ENCODE results near the gene CREB3L2.
A peak's percentile ranks its signal among the peaks of the same experiment; 100 is the strongest.

Gene CREB3L2

DNA sequence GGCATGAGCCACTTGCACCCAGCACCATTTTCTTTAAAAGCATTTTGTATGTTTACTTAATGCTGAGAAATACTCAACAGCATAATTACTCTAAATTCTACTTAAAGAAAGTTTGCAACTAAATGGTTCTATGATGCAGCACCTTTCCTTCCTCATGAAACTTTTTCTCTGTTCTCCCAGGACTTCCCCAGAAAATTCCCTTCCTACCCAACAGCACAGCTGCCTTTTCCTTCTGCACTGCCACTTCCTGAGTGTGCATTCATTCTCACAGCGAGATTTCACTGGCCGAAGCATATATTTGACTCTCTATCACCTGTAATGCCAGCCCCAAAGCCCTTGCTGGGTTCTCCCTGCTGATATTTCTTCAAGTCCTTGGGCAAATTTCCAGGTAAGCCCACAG lies 113.6 kb downstream of the CREB3L2 start:
- H3K9me3 ChIP-seq (ENCODE audit: control insufficient read depth in 1 of 2, low read length in 2 of 2), result no peaks in the 10 kb centered on the region
- H3K36me3 ChIP-seq (ENCODE audit: control insufficient read depth in 1 of 2, insufficient read depth in 2 of 2, low read length in 2 of 2), result peaks cover 20 to 22% of the 10 kb centered on the region in 2 donors
- no peaks in the 10 kb centered on the region for H3K4me1 ChIP-seq (ENCODE audit: control insufficient read depth in 1 of 2, insufficient read depth in 2 of 2, low read length in 2 of 2)
- H3K27me3 ChIP-seq (ENCODE audit: low read depth, low read length), result no peaks in the 10 kb centered on the region
- no peak overlapping the region for H3K27ac ChIP-seq (ENCODE audit: low read length)
- no peak overlapping the region for H3K4me3 ChIP-seq (ENCODE audit: low read depth in 1 of 2, low read length in 2 of 2)

DNA sequence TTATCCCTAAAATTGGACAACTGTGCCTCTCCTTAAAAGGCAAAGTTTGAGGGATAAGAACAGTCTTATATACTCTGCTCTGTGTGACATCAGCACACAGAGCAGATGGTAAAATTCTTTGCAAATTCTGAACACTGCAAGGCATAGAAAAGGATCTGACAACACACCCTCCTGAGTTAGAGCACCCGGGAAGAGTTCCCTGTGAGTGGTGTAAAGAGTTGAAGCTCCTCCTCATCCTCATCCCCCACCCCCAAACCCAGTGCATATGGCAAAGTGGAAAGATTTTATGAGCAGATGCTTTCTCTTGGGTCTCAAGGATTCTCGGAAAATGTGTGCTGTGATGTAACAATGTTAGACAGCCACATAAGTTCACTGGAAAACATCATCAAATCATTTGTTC lies 115.1 kb downstream of the CREB3L2 start:
- Histone ChIP-seq H3K27ac (ENCODE audit: low read length) (no peak overlapping the region), H3K9me3 (ENCODE audit: control insufficient read depth in 1 of 2, low read length in 2 of 2) (peaks cover 0 to 6% of the 10 kb centered on the region in 2 donors), H3K4me1 (ENCODE audit: control insufficient read depth in 1 of 2, insufficient read depth in 2 of 2, low read length in 2 of 2) (no peaks in the 10 kb centered on the region)

DNA sequence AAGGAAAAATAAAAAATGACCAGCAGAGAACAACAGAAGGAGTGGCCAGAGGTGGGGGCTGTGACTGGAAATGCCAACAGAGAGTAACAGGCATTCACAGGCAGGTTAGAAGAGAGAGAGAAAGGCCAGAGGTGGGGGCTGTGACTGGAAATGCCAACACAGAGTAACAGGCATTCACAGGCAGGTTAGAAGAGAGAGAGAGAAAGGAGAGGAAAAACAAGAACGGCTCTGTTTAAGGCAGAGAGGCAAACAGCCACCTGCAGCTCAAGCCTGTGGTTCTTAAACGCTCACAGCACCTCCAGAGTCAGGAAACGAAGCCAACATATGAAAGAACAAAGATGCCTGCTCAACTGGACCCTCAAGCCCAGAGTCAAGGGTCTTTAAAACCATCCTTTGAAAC lies 115.6 kb downstream of the CREB3L2 start:
- H3K36me3 ChIP-seq (ENCODE audit: control insufficient read depth in 1 of 2, insufficient read depth in 2 of 2, low read length in 2 of 2), result peaks cover 39 to 41% of the 10 kb centered on the region in 2 donors

More for the DNA sequence above, 115.1 kb downstream of the CREB3L2 start:
- Histone ChIP-seq H3K36me3 (ENCODE audit: control insufficient read depth in 1 of 2, insufficient read depth in 2 of 2, low read length in 2 of 2) (peaks cover 35 to 37% of the 10 kb centered on the region in 2 donors), H3K4me3 (ENCODE audit: low read depth in 1 of 2, low read length in 2 of 2) (no peak overlapping the region), H3K27me3 (ENCODE audit: low read depth, low read length) (no peaks in the 10 kb centered on the region)

DNA sequence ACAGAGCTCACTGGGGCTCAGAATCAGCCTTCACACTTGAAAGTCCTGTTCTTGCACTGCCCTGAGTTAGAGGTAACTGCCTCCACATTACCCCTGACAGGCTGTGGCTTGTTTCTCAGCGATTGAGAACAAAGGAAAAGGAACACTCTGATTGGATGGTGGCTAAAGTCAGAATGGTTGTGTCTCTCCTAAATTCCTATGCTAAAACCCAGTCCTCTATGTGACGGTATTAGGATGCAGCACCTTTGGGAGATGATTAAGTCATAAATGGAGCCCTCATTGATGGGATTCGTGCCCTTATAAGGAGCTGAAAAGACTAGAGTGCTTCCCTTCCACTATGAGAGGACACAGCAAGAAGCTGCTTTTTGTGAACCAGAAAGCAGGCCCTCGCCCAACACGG lies 116.2 kb downstream of the CREB3L2 start:
- Histone ChIP-seq H3K4me3 (ENCODE audit: low read depth in 1 of 2, low read length in 2 of 2) (no peak overlapping the region), H3K4me1 (ENCODE audit: control insufficient read depth in 1 of 2, insufficient read depth in 2 of 2, low read length in 2 of 2) (no peaks in the 10 kb centered on the region), H3K9me3 (ENCODE audit: control insufficient read depth in 1 of 2, low read length in 2 of 2) (peaks cover 0 to 6% of the 10 kb centered on the region in 2 donors), H3K27me3 (ENCODE audit: low read depth, low read length) (no peaks in the 10 kb centered on the region), H3K36me3 (ENCODE audit: control insufficient read depth in 1 of 2, insufficient read depth in 2 of 2, low read length in 2 of 2) (peaks cover 45 to 46% of the 10 kb centered on the region in 2 donors), H3K27ac (ENCODE audit: low read length) (peak overlapping the region; percentile 10)

More for the DNA sequence above, 115.6 kb downstream of the CREB3L2 start:
- no peak overlapping the region for H3K4me3 ChIP-seq (ENCODE audit: low read depth in 1 of 2, low read length in 2 of 2)
- H3K27ac ChIP-seq (ENCODE audit: low read length), result peak overlapping the region; percentile 10
- peaks cover 0 to 6% of the 10 kb centered on the region in 2 donors for H3K9me3 ChIP-seq (ENCODE audit: control insufficient read depth in 1 of 2, low read length in 2 of 2)
- H3K4me1 ChIP-seq (ENCODE audit: control insufficient read depth in 1 of 2, insufficient read depth in 2 of 2, low read length in 2 of 2), result no peaks in the 10 kb centered on the region
- H3K27me3 ChIP-seq (ENCODE audit: low read depth, low read length), result no peaks in the 10 kb centered on the region

DNA sequence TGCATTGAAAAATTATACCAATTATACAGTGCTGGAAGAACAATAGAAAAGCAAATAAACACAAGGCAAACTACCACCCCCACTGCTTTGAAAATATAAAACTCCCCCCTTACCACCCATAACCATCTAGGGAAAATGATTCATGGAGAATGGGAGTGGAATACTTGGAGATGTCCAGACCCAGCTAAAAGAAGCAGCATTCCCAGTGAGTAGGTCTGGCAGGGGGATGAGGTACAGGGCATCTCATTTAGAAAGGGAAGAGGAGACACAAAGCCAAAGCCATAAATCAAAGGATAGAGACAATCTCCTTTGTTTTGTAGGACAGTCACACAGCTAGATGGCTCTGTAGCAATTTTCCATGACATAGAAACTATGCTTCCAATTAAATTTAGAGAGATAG lies 119.1 kb downstream of the CREB3L2 start:
- Histone ChIP-seq H3K4me1 (ENCODE audit: control insufficient read depth in 1 of 2, insufficient read depth in 2 of 2, low read length in 2 of 2) (peaks cover 0 to 19% of the 10 kb centered on the region in 2 donors), H3K36me3 (ENCODE audit: control insufficient read depth in 1 of 2, insufficient read depth in 2 of 2, low read length in 2 of 2) (peaks cover 53 to 57% of the 10 kb centered on the region in 2 donors), H3K27me3 (ENCODE audit: low read depth, low read length) (no peaks in the 10 kb centered on the region), H3K27ac (ENCODE audit: low read length) (no peak overlapping the region), H3K9me3 (ENCODE audit: control insufficient read depth in 1 of 2, low read length in 2 of 2) (peaks cover 0 to 6% of the 10 kb centered on the region in 2 donors), H3K4me3 (ENCODE audit: low read depth in 1 of 2, low read length in 2 of 2) (no peak overlapping the region)

DNA sequence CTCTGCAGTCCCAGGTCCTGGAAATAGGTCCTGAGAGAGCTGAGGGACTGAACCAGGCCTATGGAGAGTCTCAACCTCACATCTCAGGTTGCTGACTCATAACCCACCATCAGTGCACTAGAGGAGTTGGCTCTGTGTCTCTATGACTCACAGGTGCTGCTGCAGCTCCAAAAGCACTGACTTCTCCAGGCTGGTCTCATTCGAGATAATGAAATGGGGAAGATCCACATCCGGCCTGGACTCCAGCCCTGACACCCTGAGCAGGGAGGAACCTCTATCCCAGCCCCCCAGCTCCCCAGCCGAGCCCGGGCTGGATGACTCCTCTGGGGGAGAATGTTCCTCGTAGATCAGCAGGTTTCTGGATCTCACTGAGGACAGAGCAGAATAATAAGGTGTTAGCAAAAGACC lies 119.6 kb downstream of the CREB3L2 start:
- Histone ChIP-seq H3K9me3 (ENCODE audit: control insufficient read depth in 1 of 2, low read length in 2 of 2) (peaks cover 0 to 6% of the 10 kb centered on the region in 2 donors), H3K4me1 (ENCODE audit: control insufficient read depth in 1 of 2, insufficient read depth in 2 of 2, low read length in 2 of 2) (peaks cover 0 to 25% of the 10 kb centered on the region in 2 donors), H3K27ac (ENCODE audit: low read length) (no peak overlapping the region), H3K4me3 (ENCODE audit: low read depth in 1 of 2, low read length in 2 of 2) (peak overlapping the region in 1 of 2 donors; percentile 9), H3K27me3 (ENCODE audit: low read depth, low read length) (no peaks in the 10 kb centered on the region), H3K36me3 (ENCODE audit: control insufficient read depth in 1 of 2, insufficient read depth in 2 of 2, low read length in 2 of 2) (peaks cover 53 to 57% of the 10 kb centered on the region in 2 donors)

DNA sequence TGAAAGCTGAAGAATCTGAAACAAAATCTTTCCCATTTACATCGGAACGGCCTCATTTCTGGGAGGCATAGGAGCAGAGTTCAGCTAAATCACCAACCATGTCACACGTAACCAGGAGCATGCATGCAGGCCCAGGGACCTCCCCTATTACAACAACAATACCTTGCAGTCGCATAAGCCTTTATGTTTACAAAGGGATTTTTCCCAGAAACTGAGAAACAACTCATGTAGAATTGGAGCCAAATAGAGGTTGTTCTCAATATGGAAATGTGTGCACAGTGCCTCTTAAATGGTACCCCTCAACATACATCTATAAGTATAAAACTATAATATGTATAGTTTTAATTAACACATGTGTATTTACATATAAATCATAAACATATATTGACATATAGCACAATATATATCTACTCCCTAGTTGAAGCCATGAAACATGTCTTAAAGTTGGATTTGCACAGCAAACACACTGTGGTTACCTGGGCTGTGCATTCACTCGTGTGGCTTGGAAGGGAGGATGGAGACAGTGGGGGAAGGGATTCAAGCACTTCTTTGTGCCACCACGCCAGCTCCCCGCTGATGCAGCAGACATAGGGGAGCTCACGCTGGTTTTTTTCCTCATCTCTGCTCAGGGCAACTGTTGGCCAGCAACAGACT lies 120.2 kb downstream of the CREB3L2 start:
- Histone ChIP-seq H3K27ac (ENCODE audit: low read length) (no peak overlapping the region), H3K4me3 (ENCODE audit: low read depth in 1 of 2, low read length in 2 of 2) (peak overlapping the region in 1 of 2 donors; percentile 9), H3K9me3 (ENCODE audit: control insufficient read depth in 1 of 2, low read length in 2 of 2) (peaks cover 0 to 6% of the 10 kb centered on the region in 2 donors), H3K4me1 (ENCODE audit: control insufficient read depth in 1 of 2, insufficient read depth in 2 of 2, low read length in 2 of 2) (peaks cover 0 to 29% of the 10 kb centered on the region in 2 donors), H3K36me3 (ENCODE audit: control insufficient read depth in 1 of 2, insufficient read depth in 2 of 2, low read length in 2 of 2) (peaks cover 49 to 57% of the 10 kb centered on the region in 2 donors), H3K27me3 (ENCODE audit: low read depth, low read length) (no peaks in the 10 kb centered on the region)

DNA sequence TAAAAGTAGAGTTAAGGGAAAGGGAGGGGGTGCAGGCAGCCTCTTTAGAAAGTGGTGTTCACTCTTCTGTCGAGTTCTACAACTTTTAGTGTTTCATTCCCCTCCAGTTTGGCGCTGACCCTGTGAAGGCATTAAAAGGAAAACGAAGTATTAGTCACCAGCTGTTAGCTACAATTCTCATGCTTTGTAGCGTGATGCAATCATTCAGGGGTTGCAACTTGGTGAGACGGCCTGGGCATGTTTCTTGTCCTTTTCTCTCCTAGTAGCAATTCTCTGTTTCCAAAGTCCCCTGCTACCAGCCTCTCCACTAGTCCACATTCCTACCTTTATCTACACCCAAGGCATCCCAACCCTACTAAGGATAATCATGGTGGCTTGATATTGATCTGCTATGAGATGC lies 121.5 kb downstream of the CREB3L2 start:
- Histone ChIP-seq H3K27ac (ENCODE audit: low read length) (no peak overlapping the region), H3K9me3 (ENCODE audit: control insufficient read depth in 1 of 2, low read length in 2 of 2) (peaks cover 0 to 6% of the 10 kb centered on the region in 2 donors), H3K36me3 (ENCODE audit: control insufficient read depth in 1 of 2, insufficient read depth in 2 of 2, low read length in 2 of 2) (peaks cover 56 to 57% of the 10 kb centered on the region in 2 donors), H3K4me1 (ENCODE audit: control insufficient read depth in 1 of 2, insufficient read depth in 2 of 2, low read length in 2 of 2) (peaks cover 0 to 36% of the 10 kb centered on the region in 2 donors), H3K27me3 (ENCODE audit: low read depth, low read length) (no peaks in the 10 kb centered on the region), H3K4me3 (ENCODE audit: low read depth in 1 of 2, low read length in 2 of 2) (no peak overlapping the region)

DNA sequence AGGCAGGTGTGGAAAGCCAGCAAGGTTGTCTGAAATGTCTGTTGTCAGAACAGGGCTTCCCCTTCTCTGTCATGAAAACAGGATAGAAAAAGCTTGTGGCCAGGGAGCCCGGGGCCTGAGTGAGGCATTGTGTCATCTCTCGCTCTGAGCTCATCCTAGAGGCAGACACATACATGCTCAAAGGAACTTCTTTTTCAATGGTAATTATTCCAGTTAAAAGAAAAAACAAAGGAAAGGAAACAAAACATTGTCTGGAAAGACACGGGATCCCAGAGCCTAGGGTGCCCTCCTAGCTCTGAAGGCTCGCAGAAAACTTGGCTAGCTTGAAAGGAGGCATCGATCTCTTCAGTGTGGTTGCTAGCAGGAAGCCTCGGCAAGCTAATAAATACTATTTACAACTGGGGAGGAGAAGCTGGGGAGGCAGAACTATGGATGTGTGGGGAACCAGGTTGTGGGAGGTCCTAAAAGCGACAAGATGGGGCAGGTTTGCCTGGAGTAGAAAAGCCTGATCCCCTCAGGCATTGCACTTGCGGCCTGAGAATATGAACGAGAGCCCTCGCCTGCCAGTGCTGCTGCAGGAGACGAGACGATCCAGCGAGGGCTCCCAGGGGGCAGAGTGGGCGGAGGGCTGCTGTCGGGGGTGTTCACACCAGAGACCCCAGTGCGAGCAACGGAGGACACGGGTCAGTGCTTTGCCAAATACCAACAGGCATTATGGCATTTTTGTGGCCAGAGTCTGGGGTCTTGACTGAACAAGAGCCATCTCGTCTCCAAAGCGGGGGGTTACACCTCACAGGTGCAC lies 122.3 kb downstream of the CREB3L2 start:
- peak overlapping the region; percentile 27 for H3K27ac ChIP-seq (ENCODE audit: low read length)
- no peak overlapping the region for H3K4me3 ChIP-seq (ENCODE audit: low read depth in 1 of 2, low read length in 2 of 2)
- H3K27me3 ChIP-seq (ENCODE audit: low read depth, low read length), result no peaks in the 10 kb centered on the region
- H3K9me3 ChIP-seq (ENCODE audit: control insufficient read depth in 1 of 2, low read length in 2 of 2), result peaks cover 0 to 6% of the 10 kb centered on the region in 2 donors
- H3K4me1 ChIP-seq (ENCODE audit: control insufficient read depth in 1 of 2, insufficient read depth in 2 of 2, low read length in 2 of 2), result peaks cover 0 to 45% of the 10 kb centered on the region in 2 donors
- peaks cover 49 to 53% of the 10 kb centered on the region in 2 donors for H3K36me3 ChIP-seq (ENCODE audit: control insufficient read depth in 1 of 2, insufficient read depth in 2 of 2, low read length in 2 of 2)

DNA sequence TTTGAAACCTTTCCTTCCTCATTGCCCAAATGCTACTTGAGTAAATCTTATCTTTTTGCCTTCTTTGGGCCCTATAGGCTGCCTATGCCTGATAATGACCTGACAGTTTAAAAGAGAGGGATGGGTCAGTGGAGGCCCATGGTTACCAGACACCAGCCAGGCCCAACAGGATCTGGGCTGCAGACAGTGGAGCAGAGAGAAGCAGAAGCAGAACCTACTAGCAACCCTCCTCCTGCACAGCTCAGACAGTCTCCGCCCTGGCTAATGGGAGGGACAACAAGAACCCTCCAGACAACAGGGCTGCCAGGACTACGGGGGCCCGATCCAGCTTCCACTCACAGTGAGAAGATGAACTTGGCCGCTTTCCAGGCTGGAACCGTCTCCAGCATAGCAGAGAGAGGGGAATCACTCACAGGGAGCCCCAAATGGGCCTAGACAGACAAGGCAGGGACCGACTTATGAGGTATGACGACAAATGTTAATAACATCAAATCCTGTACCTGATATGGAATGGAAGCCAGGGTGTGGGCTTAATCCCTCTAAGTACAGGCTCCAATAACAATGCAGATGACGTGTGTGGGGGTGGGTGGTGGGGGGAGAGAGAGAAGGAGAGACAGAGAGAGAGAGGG lies 123.4 kb downstream of the CREB3L2 start:
- Histone ChIP-seq H3K4me1 (ENCODE audit: control insufficient read depth in 1 of 2, insufficient read depth in 2 of 2, low read length in 2 of 2) (peaks cover 0 to 56% of the 10 kb centered on the region in 2 donors), H3K9me3 (ENCODE audit: control insufficient read depth in 1 of 2, low read length in 2 of 2) (peaks cover 0 to 6% of the 10 kb centered on the region in 2 donors), H3K27ac (ENCODE audit: low read length) (peak overlapping the region; percentile 27), H3K4me3 (ENCODE audit: low read depth in 1 of 2, low read length in 2 of 2) (no peak overlapping the region), H3K36me3 (ENCODE audit: control insufficient read depth in 1 of 2, insufficient read depth in 2 of 2, low read length in 2 of 2) (peaks cover 54 to 56% of the 10 kb centered on the region in 2 donors), H3K27me3 (ENCODE audit: low read depth, low read length) (no peaks in the 10 kb centered on the region)
